ENCODE data around the gene USP30. TPM values are rescaled to one million over a fixed set of nuclear protein-coding genes. Genes with fewer than 3 reads are reported as not detected.
"Not testable (repeated sequence)": the region's sequence is repeated elsewhere in the genome, so short reads cannot be mapped to it uniquely, and the experiment has no call there.

Gene USP30
- total RNA-seq (2014; rRNA removed; shearing (Covaris generic)), result 8.7 and 12.5 TPM in 2 replicates

- peak within 1 kb of the TSS; percentile 80 for H3K4me3 ChIP-seq (ENCODE audit: insufficient read depth, low read depth, low read length)
- DNase-seq, result peak; percentile 92
- no peaks in the 10 kb centered on the region for H3K36me3 ChIP-seq (replicated peaks; ENCODE audit: control insufficient read depth, insufficient read depth, low read length)
- no peaks in the 10 kb centered on the region for H3K27me3 ChIP-seq (ENCODE audit: control insufficient read depth, insufficient read depth, low read length)
Observed at GRCh38 chr12:109052414-109053323, at the start of gene USP30. USP30 (plus strand) TSS chr12:109052576; CDS start chr12:109052679, 103 bp downstream.

- H3K36me3 ChIP-seq (replicated peaks; ENCODE audit: control insufficient read depth, insufficient read depth, low read length), result no peaks in the 10 kb centered on the region
- DNase-seq, result no peak
- no peaks in the 10 kb centered on the region for H3K27me3 ChIP-seq (ENCODE audit: control insufficient read depth, insufficient read depth, low read length)
- H3K4me3 ChIP-seq (ENCODE audit: insufficient read depth, low read depth, low read length), result no peak overlapping the region
Observed at GRCh38 chr12:109004017-109004416, 48.4 kb upstream of the USP30 start.

- no peak for DNase-seq
- Histone ChIP-seq H3K4me3 (ENCODE audit: insufficient read depth, low read depth, low read length) (no peak overlapping the region), H3K27me3 (ENCODE audit: control insufficient read depth, insufficient read depth, low read length) (no peaks in the 10 kb centered on the region), H3K36me3 (replicated peaks; ENCODE audit: control insufficient read depth, insufficient read depth, low read length) (no peaks in the 10 kb centered on the region)
Observed at GRCh38 chr12:109009766-109010165, 42.6 kb upstream of the USP30 start.

GRCh38 chr12:109010259-109010658 lies 42.1 kb upstream of the USP30 start:
- H3K4me3 ChIP-seq (ENCODE audit: insufficient read depth, low read depth, low read length), result no peak overlapping the region
- no peaks in the 10 kb centered on the region for H3K27me3 ChIP-seq (ENCODE audit: control insufficient read depth, insufficient read depth, low read length)
- H3K36me3 ChIP-seq (replicated peaks; ENCODE audit: control insufficient read depth, insufficient read depth, low read length), result no peaks in the 10 kb centered on the region
- no peak for DNase-seq

- Histone ChIP-seq H3K36me3 (replicated peaks; ENCODE audit: control insufficient read depth, insufficient read depth, low read length) (no peaks in the 10 kb centered on the region), H3K4me3 (ENCODE audit: insufficient read depth, low read depth, low read length) (no peak overlapping the region), H3K27me3 (ENCODE audit: control insufficient read depth, insufficient read depth, low read length) (no peaks in the 10 kb centered on the region)
- no peak for DNase-seq
Observed at GRCh38 chr12:109014984-109015765, 37.2 kb upstream of the USP30 start.

- H3K4me3 ChIP-seq (ENCODE audit: insufficient read depth, low read depth, low read length), result no peak overlapping the region
- no peaks in the 10 kb centered on the region for H3K36me3 ChIP-seq (replicated peaks; ENCODE audit: control insufficient read depth, insufficient read depth, low read length)
- H3K27me3 ChIP-seq (ENCODE audit: control insufficient read depth, insufficient read depth, low read length), result no peaks in the 10 kb centered on the region; the same call in 1 of the 2 replicates
- DNase-seq, result no peak
Observed at GRCh38 chr12:109016016-109016415, 36.4 kb upstream of the USP30 start.

- DNase-seq, result no peak
- peaks cover 4% of the 10 kb centered on the region; the same call in 1 of the 2 replicates for H3K27me3 ChIP-seq (ENCODE audit: control insufficient read depth, insufficient read depth, low read length)
- H3K36me3 ChIP-seq (replicated peaks; ENCODE audit: control insufficient read depth, insufficient read depth, low read length), result no peaks in the 10 kb centered on the region
- H3K4me3 ChIP-seq (ENCODE audit: insufficient read depth, low read depth, low read length), result no peak overlapping the region
Observed at GRCh38 chr12:109016978-109017377, 35.4 kb upstream of the USP30 start.

GRCh38 chr12:109018296-109018695 lies 34.1 kb upstream of the USP30 start:
- H3K4me3 ChIP-seq (ENCODE audit: insufficient read depth, low read depth, low read length), result no peak overlapping the region
- DNase-seq, result no peak
- no peaks in the 10 kb centered on the region for H3K36me3 ChIP-seq (replicated peaks; ENCODE audit: control insufficient read depth, insufficient read depth, low read length)

GRCh38 chr12:109020146-109020795 lies 32.1 kb upstream of the USP30 start:
- no peak for DNase-seq
- Histone ChIP-seq H3K36me3 (replicated peaks; ENCODE audit: control insufficient read depth, insufficient read depth, low read length) (no peaks in the 10 kb centered on the region), H3K4me3 (ENCODE audit: insufficient read depth, low read depth, low read length) (no peak overlapping the region), H3K27me3 (ENCODE audit: control insufficient read depth, insufficient read depth, low read length) (peaks cover 6% of the 10 kb centered on the region; the same call in 1 of the 2 replicates)

More at GRCh38 chr12:109018296-109018695, 34.1 kb upstream of the USP30 start:
- H3K27me3 ChIP-seq (ENCODE audit: control insufficient read depth, insufficient read depth, low read length), result peaks cover 6% of the 10 kb centered on the region; the same call in 1 of the 2 replicates

GRCh38 chr12:109020796-109021380 lies 31.5 kb upstream of the USP30 start, which contains the start of gene SVOP:
SVOP (minus strand) TSS chr12:109021068; CDS start chr12:109020868, 200 bp downstream.
- Histone ChIP-seq H3K27me3 (ENCODE audit: control insufficient read depth, insufficient read depth, low read length) (peaks cover 6% of the 10 kb centered on the region; the same call in 1 of the 2 replicates), H3K36me3 (replicated peaks; ENCODE audit: control insufficient read depth, insufficient read depth, low read length) (no peaks in the 10 kb centered on the region), H3K4me3 (ENCODE audit: insufficient read depth, low read depth, low read length) (peak within 1 kb of the TSS; percentile 32; the same call in 1 of the 2 replicates)
- peak; percentile 89 for DNase-seq

GRCh38 chr12:109027767-109028166 lies 24.6 kb upstream of the USP30 start:
- Histone ChIP-seq H3K27me3 (ENCODE audit: control insufficient read depth, insufficient read depth, low read length) (no peaks in the 10 kb centered on the region; the same call in 1 of the 2 replicates), H3K36me3 (replicated peaks; ENCODE audit: control insufficient read depth, insufficient read depth, low read length) (no peaks in the 10 kb centered on the region), H3K4me3 (ENCODE audit: insufficient read depth, low read depth, low read length) (no peak overlapping the region)
- no peak for DNase-seq

GRCh38 chr12:109028624-109029023 lies 23.8 kb upstream of the USP30 start:
- DNase-seq; H3K27me3 ChIP-seq (ENCODE audit: control insufficient read depth, insufficient read depth, low read length); H3K36me3 ChIP-seq (replicated peaks; ENCODE audit: control insufficient read depth, insufficient read depth, low read length); H3K4me3 ChIP-seq (ENCODE audit: insufficient read depth, low read depth, low read length): not testable (repeated sequence)

GRCh38 chr12:109029411-109029810 lies 23.0 kb upstream of the USP30 start:
- DNase-seq, result no peak
- no peaks in the 10 kb centered on the region for H3K36me3 ChIP-seq (replicated peaks; ENCODE audit: control insufficient read depth, insufficient read depth, low read length)
- H3K4me3 ChIP-seq (ENCODE audit: insufficient read depth, low read depth, low read length), result no peak overlapping the region
- H3K27me3 ChIP-seq (ENCODE audit: control insufficient read depth, insufficient read depth, low read length), result no peaks in the 10 kb centered on the region; the same call in 1 of the 2 replicates
